GM23248 (cell line): ENCODE data around the gene SDR39U1. TPM values are rescaled to one million over a fixed set of nuclear protein-coding genes. Genes with fewer than 3 reads are reported as not detected.

Source experiments
- DNase-seq: peaks from one replicate; pipeline ENCODE4 v3.0.0-alpha.2; 2015
- H2AFZ ChIP-seq: fragments of 200-600 bp; sonication (generic); 2 replicates; pipeline ENCODE4 v1.6.1; 2016; ENCODE audit warnings: antibody characterized with exemption
- H3F3A ChIP-seq: fragments of 200-600 bp; sonication (generic); 2 replicates; pipeline ENCODE4 v1.6.1; 2016; ENCODE audit warnings: mild to moderate bottlenecking, antibody characterized with exemption, mixed run types; ENCODE audit not compliant: insufficient read depth
- H3K27ac ChIP-seq: fragments of 200-600 bp; sonication (generic); 2 replicates; pipeline ENCODE4 v1.5.1; 2016; ENCODE audit warnings: mild to moderate bottlenecking
- H3K27me3 ChIP-seq: fragments of 200-600 bp; sonication (generic); replicated peaks from 2 replicates; pipeline ENCODE4 v1.6.1; 2016; ENCODE audit warnings: mild to moderate bottlenecking; ENCODE audit not compliant: insufficient read depth
- H3K36me3 ChIP-seq: fragments of 200-600 bp; sonication (generic); 2 replicates; pipeline ENCODE4 v1.6.1; 2016; ENCODE audit warnings: low read depth, mild to moderate bottlenecking
- H3K4me1 ChIP-seq: fragments of 200-600 bp; sonication (generic); 2 replicates; pipeline ENCODE4 v1.6.1; 2016; ENCODE audit warnings: mild to moderate bottlenecking; ENCODE audit not compliant: insufficient read depth
- H3K4me2 ChIP-seq: fragments of 200-600 bp; sonication (generic); one replicate; pipeline ENCODE4 v1.6.1; 2016; ENCODE audit warnings: mild to moderate bottlenecking; ENCODE audit not compliant: unreplicated experiment
- H3K4me3 ChIP-seq: fragments of 200-600 bp; sonication (generic); 2 replicates; pipeline ENCODE4 v1.5.1; 2016; ENCODE audit warnings: mild to moderate bottlenecking
- H3K79me2 ChIP-seq: fragments of 200-600 bp; sonication (generic); 2 replicates; pipeline ENCODE4 v1.6.1; 2016; ENCODE audit warnings: mild to moderate bottlenecking; ENCODE audit not compliant: insufficient read depth
- H3K9ac ChIP-seq: fragments of 200-600 bp; sonication (generic); 2 replicates; pipeline ENCODE4 v1.6.1; 2016; ENCODE audit warnings: mild to moderate bottlenecking
- H3K9me2 ChIP-seq: fragments of 200-600 bp; sonication (generic); 2 replicates; pipeline ENCODE4 v1.6.1; 2016; ENCODE audit warnings: mixed run types, mild to moderate bottlenecking, moderate library complexity; ENCODE audit not compliant: insufficient read depth
- H3K9me3 ChIP-seq: fragments of 200-600 bp; sonication (generic); one replicate; pipeline ENCODE4 v1.6.1; 2017; ENCODE audit warnings: low read depth
- H4K20me1 ChIP-seq: fragments of 200-600 bp; sonication (generic); 2 replicates; pipeline ENCODE4 v1.6.0; 2016; ENCODE audit not compliant: insufficient read depth
- EZH2 ChIP-seq: fragments of 200-600 bp; sonication (generic); IDR thresholded peaks from 2 replicates; pipeline ENCODE4 v1.6.1; 2018; ENCODE audit warnings: antibody characterized with exemption, mild to moderate bottlenecking; ENCODE audit not compliant: insufficient read depth, poor library complexity, severe bottlenecking
- EZH2phosphoT487 ChIP-seq: fragments of 200-600 bp; sonication (generic); IDR thresholded peaks from 2 replicates; pipeline ENCODE4 v1.6.1; 2018; ENCODE audit warnings: antibody characterized with exemption, moderate library complexity, mild to moderate bottlenecking, low read depth; ENCODE audit not compliant: insufficient read depth
- WGBS, 2 experiments: methylation state at CpG; one replicate each; pipeline ENCODE4 v1.1.6; 2015 to 2017; ENCODE audit warnings: low lambda C conversion rate in 2 of 2, low coverage in 1 of 2; ENCODE audit errors: missing lambda C conversion rate in 2 of 2; 5-methylcytosine and 5-hydroxymethylcytosine counted together
- in situ Hi-C: fragments of 300-500 bp; cut with MboI; formaldehyde crosslinking; loops from 2 replicates; pipeline ENCODE4 v1.15.0; 2020
- polyA plus RNA-seq: library from polyadenylated mRNA; unstranded; fragments of >200 nt; fragmentation: Nextera tagmentation; extraction: Ambion mirVana; gene quantifications from 2 replicates; pipeline ENCODE4 v1.2.1, GENCODE V29; 2016
- total RNA-seq: library from RNA; depleted of rRNA; stranded (reverse); fragments of >200 nt; shearing (Covaris generic); gene quantifications from 2 replicates; pipeline ENCODE4 v1.2.3, GENCODE V29; 2014

SDR39U1 gene
- total and polyA plus RNA-seq, 2 experiments from 2014 or later: 7.7 to 44.7 TPM

GRCh38 chr14:24428628-24429394 lies 13.8 kb downstream of the SDR39U1 start:
- H3K36me3 ChIP-seq: peaks cover 10% of the 10 kb centered on the region
- H3K27me3 ChIP-seq: no peaks in the 10 kb centered on the region
- no peaks in the 10 kb centered on the region for H3K9me2 ChIP-seq
- H3K4me3 ChIP-seq: peak overlapping the region; percentile 97
- H3F3A ChIP-seq: peaks cover 46% of the 10 kb centered on the region
- H4K20me1 ChIP-seq: no peaks in the 10 kb centered on the region
- peaks cover 45% of the 10 kb centered on the region for H3K4me1 ChIP-seq
- in situ Hi-C loops: no loop called here
- H3K9ac ChIP-seq: peak overlapping the region; percentile 97
- TF ChIP-seq EZH2 (no peak), EZH2phosphoT487 (no peak)
- 86 to 88% methylated on average over 13 to 18 of the region's 18 CpGs for WGBS, 2 experiments
- peak overlapping the region; percentile 98 for H3K27ac ChIP-seq
- DNase-seq: peak; percentile 33
- H3K79me2 ChIP-seq: peaks cover 36% of the 10 kb centered on the region
- peak overlapping the region; percentile 97 for H3K4me2 ChIP-seq
- peak overlapping the region; percentile 73 for H2AFZ ChIP-seq
- H3K9me3 ChIP-seq: no peaks in the 10 kb centered on the region

GRCh38 chr14:24427537-24428508 lies 14.8 kb downstream of the SDR39U1 start:
- 78 to 80% methylated on average over 17 to 18 of the region's 18 CpGs for WGBS, 2 experiments
- no peaks in the 10 kb centered on the region for H3K27me3 ChIP-seq

GRCh38 chr14:24426912-24427536 lies 15.6 kb downstream of the SDR39U1 start:
- Histone ChIP-seq H3K79me2 (peaks cover 18% of the 10 kb centered on the region), H3K9me3 (no peaks in the 10 kb centered on the region), H3K27me3 (no peaks in the 10 kb centered on the region), H3K4me2 (no peak overlapping the region), H3K4me1 (peaks cover 32% of the 10 kb centered on the region), H3K9ac (no peak overlapping the region), H4K20me1 (no peaks in the 10 kb centered on the region), H3K27ac (no peak overlapping the region), H3K4me3 (no peak overlapping the region), H3K36me3 (no peaks in the 10 kb centered on the region), H3F3A (peaks cover 35% of the 10 kb centered on the region), H3K9me2 (no peaks in the 10 kb centered on the region), H2AFZ (no peak overlapping the region)
- in situ Hi-C loops: no loop called here
- DNase-seq: no peak
- 79 to 86% methylated on average over 8 of the region's 8 CpGs for WGBS, 2 experiments
- TF ChIP-seq EZH2phosphoT487: no peak
- no peak for TF ChIP-seq EZH2

More at GRCh38 chr14:24427537-24428508, 14.8 kb downstream of the SDR39U1 start:
- no peak overlapping the region for H3K27ac ChIP-seq
- H3K9ac ChIP-seq: no peak overlapping the region
- no peak overlapping the region for H2AFZ ChIP-seq
- H3K9me2 ChIP-seq: no peaks in the 10 kb centered on the region
- H3K79me2 ChIP-seq: peaks cover 26% of the 10 kb centered on the region
- TF ChIP-seq EZH2 (no peak), EZH2phosphoT487 (no peak)
- H3K4me3 ChIP-seq: no peak overlapping the region
- peaks cover 36% of the 10 kb centered on the region for H3F3A ChIP-seq
- peaks cover 40% of the 10 kb centered on the region for H3K4me1 ChIP-seq
- in situ Hi-C loops: no loop called here
- H3K9me3 ChIP-seq: no peaks in the 10 kb centered on the region
- no peak overlapping the region for H3K4me2 ChIP-seq
- H4K20me1 ChIP-seq: no peaks in the 10 kb centered on the region
- DNase-seq: no peak
- H3K36me3 ChIP-seq: peaks cover under 1% of the 10 kb centered on the region; the same call in 1 of the 2 replicates
